ENCODE measurements around the gene IFNA21.
A peak's percentile ranks its signal among the peaks of the same experiment; 100 is the strongest.
"Not testable (repeated sequence)": the region's sequence is repeated elsewhere in the genome, so short reads cannot be mapped to it uniquely, and the experiment has no call there.

IFNA21 gene

GRCh38 chr9:21166560-21166959, at the start of gene IFNA21:
IFNA21 (minus strand) TSS chr9:21166660; CDS start chr9:21166612, 48 bp downstream.
- not testable (repeated sequence) for H3K27me3 Mint-ChIP-seq, ATAC-seq, H3K4me1 Mint-ChIP-seq, H3K4me3 Mint-ChIP-seq, H3K9me3 Mint-ChIP-seq, H3K27ac Mint-ChIP-seq, DNase-seq

- H3K9me3 Mint-ChIP-seq, H3K27ac Mint-ChIP-seq, DNase-seq, H3K4me1 Mint-ChIP-seq: not testable (repeated sequence)
- ATAC-seq, result peak; percentile 66
- H3K4me3 Mint-ChIP-seq, result peak overlapping the region; percentile 30 to 43
- peaks cover 11% of the 10 kb centered on the region for H3K27me3 Mint-ChIP-seq
Observed at GRCh38 chr9:21213411-21214326, 47.2 kb upstream of the IFNA21 start.

GRCh38 chr9:21212160-21212559, 45.7 kb upstream of the IFNA21 start:
- not testable (repeated sequence) for H3K4me3 Mint-ChIP-seq, H3K27me3 Mint-ChIP-seq, H3K27ac Mint-ChIP-seq, H3K9me3 Mint-ChIP-seq, DNase-seq, H3K4me1 Mint-ChIP-seq
- peak; percentile 18 for ATAC-seq

GRCh38 chr9:21210782-21211181, 44.3 kb upstream of the IFNA21 start:
- not testable (repeated sequence) for ATAC-seq, H3K4me3 Mint-ChIP-seq, H3K4me1 Mint-ChIP-seq, H3K9me3 Mint-ChIP-seq, DNase-seq, H3K27ac Mint-ChIP-seq, H3K27me3 Mint-ChIP-seq

GRCh38 chr9:21210311-21210710, 43.9 kb upstream of the IFNA21 start:
- H3K4me3 Mint-ChIP-seq, result no peak overlapping the region

GRCh38 chr9:21207043-21207442, 40.6 kb upstream of the IFNA21 start, which contains the start of gene IFNA10:
IFNA10 (minus strand) TSS chr9:21207143; CDS start chr9:21207097, 46 bp downstream.
- ATAC-seq, DNase-seq: not testable (repeated sequence)

More at GRCh38 chr9:21210311-21210710, 43.9 kb upstream of the IFNA21 start:
- Mint-ChIP-seq H3K27ac (no peak overlapping the region), H3K9me3 (no peaks in the 10 kb centered on the region), H3K27me3 (peaks cover 2% of the 10 kb centered on the region), H3K4me1 (peaks cover 6% of the 10 kb centered on the region)
- ATAC-seq (no peak), DNase-seq (no peak)

GRCh38 chr9:21205204-21205603, 38.7 kb upstream of the IFNA21 start:
- no peak for DNase-seq
- Mint-ChIP-seq H3K4me1 (peaks cover 5% of the 10 kb centered on the region), H3K27me3 (peaks cover 7% of the 10 kb centered on the region), H3K4me3 (no peak overlapping the region), H3K27ac (no peak overlapping the region), H3K9me3 (no peaks in the 10 kb centered on the region)
- no peak for ATAC-seq

More at GRCh38 chr9:21207043-21207442, 40.6 kb upstream of the IFNA21 start, which contains the start of gene IFNA10:
- not testable (repeated sequence) for H3K27me3 Mint-ChIP-seq, H3K4me3 Mint-ChIP-seq, H3K27ac Mint-ChIP-seq, H3K9me3 Mint-ChIP-seq, H3K4me1 Mint-ChIP-seq

- not testable (repeated sequence) for H3K4me1 Mint-ChIP-seq, H3K27me3 Mint-ChIP-seq, H3K9me3 Mint-ChIP-seq, H3K27ac Mint-ChIP-seq, H3K4me3 Mint-ChIP-seq, DNase-seq, ATAC-seq
Observed at GRCh38 chr9:21202105-21202504, 35.6 kb upstream of the IFNA21 start, which contains the start of gene IFNA7. IFNA7 (minus strand) TSS chr9:21202205; CDS start chr9:21202165, 40 bp downstream.

GRCh38 chr9:21194867-21195776, 28.7 kb upstream of the IFNA21 start:
- H3K4me1 Mint-ChIP-seq, H3K27ac Mint-ChIP-seq, H3K9me3 Mint-ChIP-seq, H3K27me3 Mint-ChIP-seq: not testable (repeated sequence)
- ATAC-seq (peak; percentile 87), DNase-seq (peak; percentile 47 to 56)
- H3K4me3 Mint-ChIP-seq, result peak overlapping the region; percentile 22 to 53

GRCh38 chr9:21187487-21187886, 21.0 kb upstream of the IFNA21 start, which contains the start of gene IFNA4:
IFNA4 (minus strand) TSS chr9:21187587; CDS start chr9:21187531, 56 bp downstream.
- ATAC-seq, H3K9me3 Mint-ChIP-seq, H3K4me3 Mint-ChIP-seq, H3K4me1 Mint-ChIP-seq, DNase-seq, H3K27ac Mint-ChIP-seq, H3K27me3 Mint-ChIP-seq: not testable (repeated sequence)

GRCh38 chr9:21182810-21183736, 16.6 kb upstream of the IFNA21 start:
- ATAC-seq (peak; percentile 87), DNase-seq (peak; percentile 22 to 25)
- peak overlapping the region in 1 of 2 donors; percentile 81 for H3K27ac Mint-ChIP-seq
- not testable (repeated sequence) for H3K4me3 Mint-ChIP-seq, H3K27me3 Mint-ChIP-seq, H3K4me1 Mint-ChIP-seq, H3K9me3 Mint-ChIP-seq

GRCh38 chr9:21174671-21175070, 8.2 kb upstream of the IFNA21 start:
- no peak overlapping the region for H3K27ac Mint-ChIP-seq
- H3K4me1 Mint-ChIP-seq, result no peaks in the 10 kb centered on the region
- H3K4me3 Mint-ChIP-seq, result no peak overlapping the region
- ATAC-seq, result no peak
- no peak for DNase-seq
- no peaks in the 10 kb centered on the region for H3K9me3 Mint-ChIP-seq
- H3K27me3 Mint-ChIP-seq, result no peaks in the 10 kb centered on the region

- H3K9me3 Mint-ChIP-seq, result no peaks in the 10 kb centered on the region
- H3K4me1 Mint-ChIP-seq, result no peaks in the 10 kb centered on the region
- no peaks in the 10 kb centered on the region for H3K27me3 Mint-ChIP-seq
- DNase-seq, result no peak
- H3K4me3 Mint-ChIP-seq, result no peak overlapping the region
- ATAC-seq, result no peak
- H3K27ac Mint-ChIP-seq, result no peak overlapping the region
Observed at GRCh38 chr9:21172156-21172555, 5.7 kb upstream of the IFNA21 start.

GRCh38 chr9:21171351-21171750, 4.9 kb upstream of the IFNA21 start:
- H3K4me1 Mint-ChIP-seq, result no peaks in the 10 kb centered on the region
- ATAC-seq, result no peak
- no peak overlapping the region for H3K4me3 Mint-ChIP-seq
- no peak overlapping the region for H3K27ac Mint-ChIP-seq
- H3K9me3 Mint-ChIP-seq, result no peaks in the 10 kb centered on the region
- no peaks in the 10 kb centered on the region for H3K27me3 Mint-ChIP-seq
- no peak for DNase-seq

All from stimulated activated naive CD8-positive, alpha-beta T cell treated with anti-CD3 and anti-CD28 coated beads, Interleukin-15, amount 100 ng/mL, for 72 hours (primary cell).